ENCODE results near the gene MAD2L1BP.

DNA sequence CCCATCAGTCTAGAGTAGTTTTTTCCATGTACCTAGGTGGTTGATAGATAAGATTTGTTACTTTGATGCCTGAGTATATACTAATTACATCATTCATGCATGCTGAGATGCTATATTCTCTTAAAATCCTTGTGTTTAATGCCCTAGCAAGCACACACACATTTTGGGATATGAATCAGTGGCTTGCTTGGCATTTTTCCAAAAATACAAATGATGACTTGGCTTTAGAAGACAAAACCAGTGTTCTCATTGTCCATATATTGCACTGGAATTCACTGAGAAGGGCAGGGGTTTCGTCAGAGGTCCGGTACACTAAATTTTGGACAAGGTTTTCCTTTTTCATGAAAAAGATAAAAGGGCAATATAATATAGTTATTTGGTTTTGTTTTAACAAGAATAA lies 31.5 kb upstream of the MAD2L1BP start:
- TF ChIP-seq CTCF (IDR thresholded peaks at IDR 0.05 in 2 of 3, conservative IDR thresholded peaks at IDR 0.05 in 1 of 3; ENCODE audit: borderline replicate concordance in 1 of 3, insufficient read depth in 1 of 3, low read depth in 2 of 3, low read length in 2 of 3) (no peak), POLR2AphosphoS5 (IDR thresholded peaks at IDR 0.05; ENCODE audit: low read depth, low read length) (no peak), ZFX (IDR thresholded peaks at IDR 0.05) (no peak), MAX (IDR thresholded peaks at IDR 0.05) (no peak), EZH2 (IDR thresholded peaks at IDR 0.05) (no peak), ZNF274 (IDR thresholded peaks at IDR 0.05; ENCODE audit: low read depth, low read length) (no peak), POLR2A (IDR thresholded peaks at IDR 0.05; ENCODE audit: borderline replicate concordance, extremely low read depth, insufficient read depth, insufficient read length) (no peak), YY1 (IDR thresholded peaks at IDR 0.05; ENCODE audit: extremely low read depth, insufficient replicate concordance, low read depth, low read length) (no peak), EZH2phosphoT487 (IDR thresholded peaks at IDR 0.05; ENCODE audit: borderline replicate concordance) (no peak), SIN3A (IDR thresholded peaks at IDR 0.05; ENCODE audit: low read depth) (no peak), SP1 (IDR thresholded peaks at IDR 0.05; ENCODE audit: low read depth) (no peak)
- TF ChIP-seq, protein P1, sequence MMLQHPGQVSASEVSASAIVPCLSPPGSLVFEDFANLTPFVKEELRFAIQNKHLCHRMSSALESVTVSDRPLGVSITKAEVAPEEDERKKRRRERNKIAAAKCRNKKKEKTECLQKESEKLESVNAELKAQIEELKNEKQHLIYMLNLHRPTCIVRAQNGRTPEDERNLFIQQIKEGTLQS (IDR thresholded peaks at IDR 0.05) = no peak
